Fibroblast of pulmonary artery (primary cell): ENCODE results near the gene SMIM41.

Source experiments
- DNase-seq: peaks from one replicate; pipeline ENCODE4 v3.0.0-alpha.2; 2010; ENCODE audit warnings: low read depth
- H3K4me3 ChIP-seq: replicated peaks from 2 replicates; pipeline ENCODE4 v1.5.1; 2011; ENCODE audit warnings: low read depth, mild to moderate bottlenecking, control low read depth, low read length, moderate library complexity
- TF ChIP-seq, protein P1 (sequence below): IDR thresholded peaks from 2 replicates; pipeline ENCODE4 v1.5.1; 2011; ENCODE audit warnings: mild to moderate bottlenecking, control low read depth, low read length, inconsistent platforms; ENCODE audit errors: missing control alignments

Gene SMIM41

DNA sequence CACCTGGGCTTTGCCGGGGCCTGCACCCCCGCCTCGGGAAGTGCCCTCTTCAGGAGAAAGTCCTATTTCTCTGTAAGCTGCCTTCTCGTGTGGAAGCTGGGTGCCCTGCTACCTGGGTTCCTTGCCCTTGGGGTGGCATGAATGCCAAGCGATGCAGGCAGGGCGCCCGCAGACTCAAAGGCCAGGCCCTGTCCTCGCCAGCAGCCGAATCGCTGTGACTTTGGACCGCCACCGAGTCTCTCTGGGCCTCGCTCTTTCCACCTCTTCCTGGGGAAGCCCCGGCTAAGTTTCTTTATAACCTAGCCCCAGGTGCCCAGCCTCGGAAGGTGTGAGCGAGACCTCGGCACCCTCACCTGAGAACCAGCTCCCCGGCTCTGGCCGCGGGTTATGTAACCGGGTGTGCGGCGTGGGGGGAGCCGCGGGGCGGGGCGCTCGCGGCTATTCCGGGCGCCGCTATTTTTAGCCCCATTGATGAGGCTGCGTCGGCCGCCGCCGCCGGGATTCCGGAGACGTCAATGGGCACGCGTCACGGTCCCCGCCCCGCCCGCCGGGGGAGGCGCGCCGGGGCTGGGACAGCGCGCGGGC, 42.8 kb upstream of the SMIM41 start:
- H3K4me3 ChIP-seq, result peak overlapping the region; percentile 38
- DNase-seq, result peak; percentile 82
- TF ChIP-seq, protein P1, sequence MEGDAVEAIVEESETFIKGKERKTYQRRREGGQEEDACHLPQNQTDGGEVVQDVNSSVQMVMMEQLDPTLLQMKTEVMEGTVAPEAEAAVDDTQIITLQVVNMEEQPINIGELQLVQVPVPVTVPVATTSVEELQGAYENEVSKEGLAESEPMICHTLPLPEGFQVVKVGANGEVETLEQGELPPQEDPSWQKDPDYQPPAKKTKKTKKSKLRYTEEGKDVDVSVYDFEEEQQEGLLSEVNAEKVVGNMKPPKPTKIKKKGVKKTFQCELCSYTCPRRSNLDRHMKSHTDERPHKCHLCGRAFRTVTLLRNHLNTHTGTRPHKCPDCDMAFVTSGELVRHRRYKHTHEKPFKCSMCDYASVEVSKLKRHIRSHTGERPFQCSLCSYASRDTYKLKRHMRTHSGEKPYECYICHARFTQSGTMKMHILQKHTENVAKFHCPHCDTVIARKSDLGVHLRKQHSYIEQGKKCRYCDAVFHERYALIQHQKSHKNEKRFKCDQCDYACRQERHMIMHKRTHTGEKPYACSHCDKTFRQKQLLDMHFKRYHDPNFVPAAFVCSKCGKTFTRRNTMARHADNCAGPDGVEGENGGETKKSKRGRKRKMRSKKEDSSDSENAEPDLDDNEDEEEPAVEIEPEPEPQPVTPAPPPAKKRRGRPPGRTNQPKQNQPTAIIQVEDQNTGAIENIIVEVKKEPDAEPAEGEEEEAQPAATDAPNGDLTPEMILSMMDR, result no peak

DNA sequence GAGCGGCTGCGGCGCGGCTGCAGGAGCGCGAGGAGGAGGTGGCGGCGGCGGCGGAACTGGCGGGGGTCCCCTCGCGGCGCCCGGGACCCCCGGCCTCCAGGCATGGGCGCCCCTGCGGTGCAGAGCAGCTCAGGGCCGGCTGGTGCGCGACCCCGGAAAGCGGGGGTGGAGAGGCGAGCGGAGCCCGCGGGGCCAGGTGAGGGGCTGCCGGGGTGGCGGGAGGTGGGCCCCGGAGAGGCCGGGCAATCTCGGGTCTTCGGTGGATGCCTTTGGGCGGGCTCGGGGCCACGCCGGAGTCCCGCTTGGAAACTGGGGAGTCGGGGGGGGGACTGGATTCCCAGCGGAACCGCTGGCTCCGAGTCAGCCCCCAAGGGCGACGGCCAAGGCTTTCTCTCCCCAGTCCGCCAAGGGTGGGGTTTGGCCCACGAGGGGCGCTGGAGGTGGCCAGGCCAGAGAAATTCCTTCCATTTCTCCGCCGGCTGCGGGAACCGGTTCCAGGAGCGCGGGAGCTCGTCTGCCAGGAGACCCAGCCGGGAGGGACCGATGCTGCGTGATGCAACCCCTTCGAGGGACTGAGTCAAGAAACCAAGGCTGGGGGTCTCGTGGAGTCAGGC, 42.1 kb upstream of the SMIM41 start:
- DNase-seq, result peak; percentile 60
- peak overlapping the region; percentile 64 for H3K4me3 ChIP-seq
- TF ChIP-seq, protein P1, result no peak

DNA sequence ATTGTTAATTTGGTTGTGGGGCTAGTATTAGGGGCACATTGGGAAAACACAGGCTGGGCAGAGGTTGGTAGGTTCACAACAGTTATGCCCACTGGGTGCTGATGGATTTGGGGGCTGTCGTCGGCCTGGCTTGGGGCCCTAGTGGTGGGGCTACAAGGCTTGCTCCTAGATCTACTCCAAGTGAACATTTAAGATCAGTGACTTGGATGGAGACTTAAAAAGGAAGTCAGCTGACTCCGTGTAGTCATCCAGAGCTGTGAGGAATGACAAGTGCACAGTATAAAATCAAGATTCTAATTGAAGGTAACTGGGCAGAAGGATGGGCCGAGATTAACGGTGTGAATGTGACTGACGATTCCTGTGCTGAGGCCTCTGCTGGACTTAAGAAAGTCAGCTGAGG, 41.1 kb upstream of the SMIM41 start:
- peak; percentile 53 for DNase-seq
- TF ChIP-seq, protein P1, result no peak
- H3K4me3 ChIP-seq, result no peak overlapping the region

DNA sequence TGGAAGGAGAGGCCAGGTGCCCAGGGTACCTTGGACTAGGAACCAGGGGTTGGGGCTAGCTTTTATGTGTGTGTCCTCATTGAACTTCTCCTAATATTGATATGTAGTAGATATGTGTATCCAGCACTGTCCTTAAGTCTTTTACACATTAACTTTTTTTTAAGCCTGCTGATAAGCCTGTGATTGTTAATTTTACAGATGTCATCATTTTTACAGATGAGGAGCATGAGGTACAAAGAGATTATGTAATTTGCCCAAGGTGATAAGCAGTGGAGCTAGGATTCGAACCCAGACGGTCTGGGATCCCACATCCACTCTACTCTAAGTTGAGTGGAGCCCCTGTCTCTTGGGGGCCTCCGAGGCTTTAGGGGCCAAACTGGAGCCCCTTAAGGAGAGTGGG, 38.5 kb upstream of the SMIM41 start:
- DNase-seq, result no peak
- H3K4me3 ChIP-seq, result no peak overlapping the region
- TF ChIP-seq, protein P1, result no peak

DNA sequence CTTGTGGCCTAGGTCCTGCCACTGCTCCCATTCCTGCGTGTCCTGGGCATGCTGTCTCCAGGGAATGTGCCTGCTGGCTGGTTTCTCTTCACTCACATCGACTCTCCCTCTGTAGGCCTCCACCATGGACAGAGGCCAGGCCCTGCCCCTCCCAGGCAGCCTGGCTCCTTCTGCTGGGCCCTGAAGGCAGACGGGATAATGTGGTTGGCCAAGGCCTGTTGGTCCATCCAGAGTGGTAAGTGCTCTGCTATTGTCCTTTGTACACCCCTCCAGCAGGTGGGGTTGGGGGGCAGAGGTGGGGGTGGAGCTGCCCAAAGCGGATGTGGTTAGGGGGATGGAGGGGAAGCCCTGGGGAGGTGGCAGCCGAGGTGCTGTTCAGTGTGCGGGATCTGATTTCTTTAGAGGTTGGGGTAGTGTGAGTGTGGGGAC, 37.8 kb upstream of the SMIM41 start:
- TF ChIP-seq, protein P1, result no peak
- peak; percentile 65 for DNase-seq
- no peak overlapping the region for H3K4me3 ChIP-seq

DNA sequence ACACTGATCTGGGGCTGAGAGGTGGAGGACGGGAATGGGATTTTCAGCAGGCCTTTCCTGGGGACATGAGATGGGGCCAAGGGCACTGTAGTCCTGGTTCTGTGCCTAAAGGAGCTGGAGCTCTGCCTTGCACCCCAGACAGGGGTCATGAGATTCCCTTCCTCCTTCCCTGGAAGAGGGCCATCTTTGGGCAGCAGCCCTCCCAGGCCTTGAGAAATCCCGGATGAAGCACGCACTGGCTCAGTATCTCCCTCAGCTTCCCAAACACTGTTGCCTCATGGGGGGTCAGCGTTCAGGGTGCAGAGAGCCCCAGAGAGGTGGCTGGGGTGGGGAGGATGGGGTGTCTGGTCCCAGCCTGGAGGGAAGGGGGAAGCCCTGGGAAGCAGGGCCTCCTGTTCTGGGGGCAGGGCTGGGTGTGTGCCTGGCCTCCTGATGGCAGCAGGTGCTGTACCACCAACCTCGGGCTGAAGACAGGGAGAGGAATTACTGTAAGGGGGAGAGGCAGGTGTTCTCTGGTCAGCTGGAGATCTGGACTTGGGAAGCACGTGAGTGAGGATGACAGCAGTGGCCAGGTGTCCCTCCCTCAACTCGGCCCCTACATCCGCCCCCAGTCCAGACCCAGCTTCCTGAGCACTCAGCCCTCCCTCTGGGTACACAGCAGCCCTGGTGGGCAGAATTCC, 36.7 kb upstream of the SMIM41 start:
- H3K4me3 ChIP-seq, result no peak overlapping the region
- TF ChIP-seq, protein P1, result no peak
- DNase-seq, result no peak
